DOHH2 (cell line): Measurements from ENCODE around the gene IFI35.

Experiments used
- CTCF ChIP-seq: fragments of 200-600 bp; sonication (generic); IDR thresholded peaks from one replicate; pipeline ENCODE4 v1.5.1; 2014; ENCODE audit warnings: antibody characterized with exemption, mild to moderate bottlenecking, low read depth, low read length; ENCODE audit not compliant: poor library complexity, severe bottlenecking
- EZH2phosphoT487 ChIP-seq: fragments of 200-600 bp; sonication (generic); IDR thresholded peaks from 2 replicates; pipeline ENCODE4 v1.6.1; 2017; ENCODE audit warnings: borderline replicate concordance, mild to moderate bottlenecking, antibody characterized with exemption, low read length, moderate library complexity, mixed read lengths

GRCh38 chr17:42989141-42989540 lies 17.4 kb upstream of the IFI35 start:
- TF ChIP-seq CTCF (no peak), EZH2phosphoT487 (no peak)
